ENCODE results near the gene RAB11FIP4. TPM values are rescaled to one million over a fixed set of nuclear protein-coding genes. Genes with fewer than 3 reads are reported as not detected.

The RAB11FIP4 gene
- total and polyA plus RNA-seq, 10 of the 15 experiments (the other 5 are each of a cell fraction or from before 2014, with no cell fraction given), result 1.4 to 27.0 (median 17.6) TPM

GRCh38 chr17:31529841-31530251 is 138.4 kb downstream of the RAB11FIP4 start:
- BruUV-seq (replicated peaks), result no TSS peak
- in situ Hi-C loops (cut with MboI), result loop anchor here (5.0 to 10.0 kb wide), 3 partner anchors 88 to 315 kb away; no protein-coding TSS in a partner anchor
- TF ChIP-seq, protein P1, sequence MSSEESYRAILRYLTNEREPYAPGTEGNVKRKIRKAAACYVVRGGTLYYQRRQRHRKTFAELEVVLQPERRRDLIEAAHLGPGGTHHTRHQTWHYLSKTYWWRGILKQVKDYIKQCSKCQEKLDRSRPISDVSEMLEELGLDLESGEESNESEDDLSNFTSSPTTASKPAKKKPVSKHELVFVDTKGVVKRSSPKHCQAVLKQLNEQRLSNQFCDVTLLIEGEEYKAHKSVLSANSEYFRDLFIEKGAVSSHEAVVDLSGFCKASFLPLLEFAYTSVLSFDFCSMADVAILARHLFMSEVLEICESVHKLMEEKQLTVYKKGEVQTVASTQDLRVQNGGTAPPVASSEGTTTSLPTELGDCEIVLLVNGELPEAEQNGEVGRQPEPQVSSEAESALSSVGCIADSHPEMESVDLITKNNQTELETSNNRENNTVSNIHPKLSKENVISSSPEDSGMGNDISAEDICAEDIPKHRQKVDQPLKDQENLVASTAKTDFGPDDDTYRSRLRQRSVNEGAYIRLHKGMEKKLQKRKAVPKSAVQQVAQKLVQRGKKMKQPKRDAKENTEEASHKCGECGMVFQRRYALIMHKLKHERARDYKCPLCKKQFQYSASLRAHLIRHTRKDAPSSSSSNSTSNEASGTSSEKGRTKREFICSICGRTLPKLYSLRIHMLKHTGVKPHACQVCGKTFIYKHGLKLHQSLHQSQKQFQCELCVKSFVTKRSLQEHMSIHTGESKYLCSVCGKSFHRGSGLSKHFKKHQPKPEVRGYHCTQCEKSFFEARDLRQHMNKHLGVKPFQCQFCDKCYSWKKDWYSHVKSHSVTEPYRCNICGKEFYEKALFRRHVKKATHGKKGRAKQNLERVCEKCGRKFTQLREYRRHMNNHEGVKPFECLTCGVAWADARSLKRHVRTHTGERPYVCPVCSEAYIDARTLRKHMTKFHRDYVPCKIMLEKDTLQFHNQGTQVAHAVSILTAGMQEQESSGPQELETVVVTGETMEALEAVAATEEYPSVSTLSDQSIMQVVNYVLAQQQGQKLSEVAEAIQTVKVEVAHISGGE (CRISPR knock-in tag; IDR thresholded peaks at IDR 0.05), result no peak
- TF ChIP-seq ASH2L (IDR thresholded peaks at IDR 0.05; ENCODE audit: borderline replicate concordance, low read depth), result no peak
- no peak for TF ChIP-seq PKNOX1 (IDR thresholded peaks at IDR 0.05)
- TF ChIP-seq CBFB (IDR thresholded peaks at IDR 0.05; ENCODE audit: low read depth), result no peak
- TF ChIP-seq CREM (IDR thresholded peaks at IDR 0.05; ENCODE audit: low read depth), result no peak
- ChIA-PET CTCF (interaction anchor here (0.9 to 3.4 kb wide), 5 partner anchors 91 to 371 kb away, joined by 3 to 12 read pairs (median 6); partner anchors contain the start of gene UTP6), RAD21 (ENCODE audit: unreplicated experiment) (interaction anchor here (1.2 kb wide), 1 partner anchor 42 kb away, joined by 3 read pairs; no protein-coding TSS in a partner anchor), POLR2A (interaction anchor here (1.1 kb wide), 1 partner anchor 36 kb away, joined by 3 read pairs; no protein-coding TSS in a partner anchor), SMC1A (ENCODE audit: uncharacterized antibody, unreplicated experiment) (interaction anchor here (1.2 to 10.1 kb wide), 2 partner anchors 92 to 313 kb away, joined by 4 to 81 read pairs; no protein-coding TSS in a partner anchor)
- H2AFZ ChIP-seq (ENCODE audit: control insufficient read depth, low read depth, low read length), result no peak overlapping the region
- no peaks in the 10 kb centered on the region for H3K79me2 ChIP-seq (ENCODE audit: control insufficient read depth, insufficient read depth, low read length)
- DNase-seq (ENCODE audit: low read depth, low spot score) (no peak), ATAC-seq (no peak), FAIRE-seq (no peak)
- intact Hi-C loops (cut with micrococcal nuclease; ENCODE audit: unreplicated experiment), result no loop called here
- H3K36me3 ChIP-seq (ENCODE audit: control insufficient read depth in 2 of 2, insufficient read depth in 2 of 2, low read length in 1 of 2), result peaks cover 2 to 14% of the 10 kb centered on the region in 2 experiments; a peak in 3 of 4 replicates
- H3K9me3 ChIP-seq (replicated peaks; ENCODE audit: control insufficient read depth, insufficient read depth, low read length), result no peaks in the 10 kb centered on the region
- no peak overlapping the region for H3K27ac ChIP-seq (ENCODE audit: control insufficient read depth, insufficient read depth)
- no peaks in the 10 kb centered on the region for H4K20me1 ChIP-seq (ENCODE audit: control insufficient read depth, insufficient read depth)
- H3K4me2 ChIP-seq (ENCODE audit: control insufficient read depth, insufficient read depth), result no peak overlapping the region
- no peak overlapping the region for H3K4me3 ChIP-seq
- 96% methylated on average over 12 of the region's 12 CpGs for WGBS (ENCODE audit: insufficient coverage, insufficient replicate concordance, low lambda C conversion rate, missing lambda C conversion rate)
- no peaks in the 10 kb centered on the region; the same call in 1 of the 2 replicates for H3K4me1 ChIP-seq (ENCODE audit: control insufficient read depth, insufficient read depth, low read length)
- H3K27me3 ChIP-seq (replicated peaks in 1 of 2; ENCODE audit: control insufficient read depth in 2 of 2, insufficient read depth in 2 of 2, low read length in 1 of 2), result no peaks in the 10 kb centered on the region
- H3K9ac ChIP-seq (ENCODE audit: control insufficient read depth, insufficient read depth, low read length), result no peak overlapping the region
